Measurements from ENCODE around the gene PLAC8L1.

DNA sequence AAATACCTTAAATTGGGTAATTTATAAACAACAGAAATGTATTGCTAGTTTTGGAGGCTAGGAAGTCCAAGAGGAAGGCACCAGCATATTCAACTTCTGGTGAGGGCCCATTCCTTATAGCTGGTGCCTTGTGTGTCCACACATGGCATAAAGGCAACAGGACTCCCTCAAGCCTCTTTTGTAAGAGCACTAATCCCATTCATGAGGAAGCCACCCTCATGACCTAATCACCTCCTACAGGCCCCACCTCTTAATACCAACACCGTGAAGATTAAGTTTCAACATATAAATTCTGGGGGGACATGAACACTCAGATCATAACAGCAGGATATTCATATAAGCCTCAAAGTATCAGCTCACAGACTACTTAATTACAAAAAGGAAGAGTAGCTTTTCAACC is 4.0 kb upstream of the PLAC8L1 start:
- TF ChIP-seq, protein P1, sequence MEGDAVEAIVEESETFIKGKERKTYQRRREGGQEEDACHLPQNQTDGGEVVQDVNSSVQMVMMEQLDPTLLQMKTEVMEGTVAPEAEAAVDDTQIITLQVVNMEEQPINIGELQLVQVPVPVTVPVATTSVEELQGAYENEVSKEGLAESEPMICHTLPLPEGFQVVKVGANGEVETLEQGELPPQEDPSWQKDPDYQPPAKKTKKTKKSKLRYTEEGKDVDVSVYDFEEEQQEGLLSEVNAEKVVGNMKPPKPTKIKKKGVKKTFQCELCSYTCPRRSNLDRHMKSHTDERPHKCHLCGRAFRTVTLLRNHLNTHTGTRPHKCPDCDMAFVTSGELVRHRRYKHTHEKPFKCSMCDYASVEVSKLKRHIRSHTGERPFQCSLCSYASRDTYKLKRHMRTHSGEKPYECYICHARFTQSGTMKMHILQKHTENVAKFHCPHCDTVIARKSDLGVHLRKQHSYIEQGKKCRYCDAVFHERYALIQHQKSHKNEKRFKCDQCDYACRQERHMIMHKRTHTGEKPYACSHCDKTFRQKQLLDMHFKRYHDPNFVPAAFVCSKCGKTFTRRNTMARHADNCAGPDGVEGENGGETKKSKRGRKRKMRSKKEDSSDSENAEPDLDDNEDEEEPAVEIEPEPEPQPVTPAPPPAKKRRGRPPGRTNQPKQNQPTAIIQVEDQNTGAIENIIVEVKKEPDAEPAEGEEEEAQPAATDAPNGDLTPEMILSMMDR (conservative IDR thresholded peaks at IDR 0.05; ENCODE audit: low read length), result no peak
- no peak for TF ChIP-seq EZH2phosphoT487 (IDR thresholded peaks at IDR 0.05; ENCODE audit: borderline replicate concordance, low read depth, low read length)
